ENCODE data around the gene ZNF423.

ZNF423 gene

DNA sequence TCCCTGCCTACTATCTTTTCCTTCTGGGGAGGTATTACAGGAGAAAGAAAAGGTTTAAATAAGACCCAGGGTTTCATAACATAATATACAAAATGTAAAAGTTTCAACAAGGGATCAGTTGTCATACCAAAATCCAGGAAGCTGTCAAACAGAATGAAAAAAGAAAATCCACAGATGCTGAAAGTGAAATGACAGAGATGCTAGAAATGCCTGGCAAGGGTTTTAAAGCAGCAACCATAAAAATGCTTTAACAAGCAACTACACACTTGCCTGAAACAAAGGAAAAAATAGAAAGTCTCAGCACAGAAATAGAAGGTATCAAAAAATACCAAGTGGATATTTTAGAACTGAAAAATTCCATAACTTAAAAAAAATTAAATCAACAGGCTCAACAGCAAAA is 377.3 kb downstream of the ZNF423 start:
- no peak for TF ChIP-seq CTCF (IDR thresholded peaks at IDR 0.05)
- Mint-ChIP-seq H3K9me3 (no peaks in the 10 kb centered on the region), H3K4me3 (no peak overlapping the region), H3K27me3 (ENCODE audit: low read depth, poor library complexity) (peaks cover 38% of the 10 kb centered on the region), H3K4me1 (no peaks in the 10 kb centered on the region), H3K36me3 (ENCODE audit: low read depth) (no peaks in the 10 kb centered on the region), H3K27ac (no peak overlapping the region)
- DNase-seq = no peak

GRCh38 chr16:49478107-49478506 is 377.8 kb downstream of the ZNF423 start:
- H3K4me1 Mint-ChIP-seq = no peaks in the 10 kb centered on the region

GRCh38 chr16:49477250-49477895 is 378.5 kb downstream of the ZNF423 start:
- DNase-seq = no peak
- H3K36me3 Mint-ChIP-seq (ENCODE audit: low read depth) = no peaks in the 10 kb centered on the region
- no peak for TF ChIP-seq CTCF (IDR thresholded peaks at IDR 0.05)
- no peak overlapping the region for H3K4me3 Mint-ChIP-seq
- H3K27me3 Mint-ChIP-seq (ENCODE audit: low read depth, poor library complexity) = peaks cover 30% of the 10 kb centered on the region
- no peaks in the 10 kb centered on the region for H3K4me1 Mint-ChIP-seq
- H3K9me3 Mint-ChIP-seq = no peaks in the 10 kb centered on the region
- no peak overlapping the region for H3K27ac Mint-ChIP-seq

More at GRCh38 chr16:49478107-49478506, 377.8 kb downstream of the ZNF423 start:
- no peaks in the 10 kb centered on the region for H3K9me3 Mint-ChIP-seq
- no peaks in the 10 kb centered on the region for H3K36me3 Mint-ChIP-seq (ENCODE audit: low read depth)
- no peak overlapping the region for H3K27ac Mint-ChIP-seq
- no peak overlapping the region for H3K4me3 Mint-ChIP-seq
- peaks cover 33% of the 10 kb centered on the region for H3K27me3 Mint-ChIP-seq (ENCODE audit: low read depth, poor library complexity)
- no peak for DNase-seq
- no peak for TF ChIP-seq CTCF (IDR thresholded peaks at IDR 0.05)

GRCh38 chr16:49474741-49475140 is 381.2 kb downstream of the ZNF423 start:
- Mint-ChIP-seq H3K4me3 (no peak overlapping the region), H3K27me3 (ENCODE audit: low read depth, poor library complexity) (peaks cover 18% of the 10 kb centered on the region), H3K36me3 (ENCODE audit: low read depth) (no peaks in the 10 kb centered on the region), H3K9me3 (no peaks in the 10 kb centered on the region), H3K27ac (no peak overlapping the region), H3K4me1 (no peaks in the 10 kb centered on the region)
- no peak for TF ChIP-seq CTCF (IDR thresholded peaks at IDR 0.05)
- no peak for DNase-seq

- DNase-seq = no peak
- no peak overlapping the region for H3K4me3 Mint-ChIP-seq
- H3K27ac Mint-ChIP-seq = no peak overlapping the region
- peaks cover 14% of the 10 kb centered on the region for H3K27me3 Mint-ChIP-seq (ENCODE audit: low read depth, poor library complexity)
- no peak for TF ChIP-seq CTCF (IDR thresholded peaks at IDR 0.05)
- no peaks in the 10 kb centered on the region for H3K9me3 Mint-ChIP-seq
- no peaks in the 10 kb centered on the region for H3K4me1 Mint-ChIP-seq
- no peaks in the 10 kb centered on the region for H3K36me3 Mint-ChIP-seq (ENCODE audit: low read depth)
Observed at GRCh38 chr16:49473773-49474172, 382.1 kb downstream of the ZNF423 start.

GRCh38 chr16:49473131-49473530 is 382.8 kb downstream of the ZNF423 start:
- Mint-ChIP-seq H3K27me3 (ENCODE audit: low read depth, poor library complexity) (peaks cover 11% of the 10 kb centered on the region), H3K27ac (no peak overlapping the region), H3K4me3 (no peak overlapping the region), H3K9me3 (no peaks in the 10 kb centered on the region), H3K36me3 (ENCODE audit: low read depth) (no peaks in the 10 kb centered on the region), H3K4me1 (no peaks in the 10 kb centered on the region)
- DNase-seq = no peak
- TF ChIP-seq CTCF (IDR thresholded peaks at IDR 0.05) = no peak

Data from nephron progenitor cell (in vitro differentiated cells).